Transverse colon (tissue), 4 donors: ENCODE data around the gene MAU2. TPM values are rescaled to one million over a fixed set of nuclear protein-coding genes. Genes with fewer than 3 reads are reported as not detected.

Experiments
- DNase-seq: peaks from one replicate; pipeline ENCODE4 v3.0.0-alpha.2; 2019
- H3K27ac ChIP-seq, 4 donors: fragments of 200-600 bp; sonication (generic); 2 replicates each; pipeline ENCODE4 v1.5.1; 2016 to 2018; ENCODE audit warnings: inconsistent platforms in 4 of 4
- H3K27me3 ChIP-seq: fragments of 200-600 bp; sonication (generic); 2 replicates; pipeline ENCODE4 v1.5.1; 2017; ENCODE audit warnings: inconsistent platforms
- H3K36me3 ChIP-seq, 4 donors: fragments of 200-600 bp; sonication (generic); 2 replicates each; pipeline ENCODE4 v1.5.1; 2017 to 2019; ENCODE audit warnings: inconsistent platforms in 4 of 4
- H3K4me1 ChIP-seq, 4 donors: fragments of 200-600 bp; sonication (generic); 2 replicates each; pipeline ENCODE4 v1.5.1; 2017 to 2020; ENCODE audit warnings: inconsistent platforms in 4 of 4
- H3K4me3 ChIP-seq, 4 donors: fragments of 200-600 bp; sonication (generic); 1 replicate in 1 of 4; 2 replicates in 3 of 4; pipeline versions ENCODE4 v1.5.1 to v1.6.1; 2017 to 2019; ENCODE audit warnings: inconsistent platforms in 4 of 4
- H3K9me3 ChIP-seq, 2 donors: fragments of 200-600 bp; sonication (generic); 2 replicates each; pipeline ENCODE4 v1.5.1; 2017 to 2019; ENCODE audit warnings: inconsistent platforms in 2 of 2
- CTCF ChIP-seq, 5 experiments: fragments of 200-600 bp in 3 of 5; fragments of 450-650 bp in 2 of 5; sonication (generic) in 3 of 5; IDR thresholded peaks; 1 replicate in 2 of 5; 2 replicates in 3 of 5; pipeline ENCODE4 v1.5.1; 2016 to 2017; ENCODE audit warnings: antibody characterized with exemption in 5 of 5, inconsistent platforms in 3 of 5, mild to moderate bottlenecking in 2 of 5, moderate library complexity in 1 of 5
- EP300 ChIP-seq: sonication (generic); formaldehyde crosslinking; IDR thresholded peaks from one replicate; pipeline ENCODE4 v1.6.1; 2017; ENCODE audit warnings: antibody characterized with exemption, low read depth
- POLR2A ChIP-seq: fragments of 450-650 bp; IDR thresholded peaks from one replicate; pipeline ENCODE4 v1.6.1; 2016; ENCODE audit warnings: antibody characterized with exemption, mild to moderate bottlenecking, moderate library complexity
- POLR2AphosphoS5 ChIP-seq, 3 donors: sonication (generic); formaldehyde crosslinking; IDR thresholded peaks; one replicate each; pipeline ENCODE4 v1.6.1; 2016; ENCODE audit warnings: antibody characterized with exemption in 3 of 3
- WGBS, 2 donors: methylation state at CpG; one replicate each; pipeline ENCODE4 v1.1.5; 2018; ENCODE audit warnings: low coverage in 1 of 2; 5-methylcytosine and 5-hydroxymethylcytosine counted together
- in situ Hi-C, 4 donors: fragments of 200-750 bp; cut with MboI; loops; one replicate each; pipeline versions ENCODE4 v1.15.0 to v1.15.1; 2017; ENCODE audit warnings: low sequenced_read_pairs in 3 of 4, low pct_ligation_motif_present in 1 of 4, low pct_unique_long_range_greater_than_20kb in 1 of 4
- intact Hi-C: fragments of 100-400 bp; cut with DNase I; formaldehyde crosslinking; loops from one replicate; pipeline ENCODE4 v1.15.1; 2023; ENCODE audit warnings: low total_unique reads
- total RNA-seq, 4 donors: library from RNA; depleted of rRNA; stranded (reverse); fragments of >200 nt; gene quantifications; one replicate each; pipeline ENCODE4 v1.1.0, GENCODE V29; 2016

MAU2 gene
- total RNA-seq, 4 donors from 2014 or later: 59.1 to 214 (median 79.2) TPM

GRCh38 chr19:19279853-19280252 lies 40.8 kb upstream of the MAU2 start:
- intact Hi-C loops (no loop called here), in situ Hi-C loops (no loop called here)
- Histone ChIP-seq H3K4me1 (no peaks in the 10 kb centered on the region), H3K4me3 (no peak overlapping the region), H3K36me3 (peaks cover 0 to 37% (median 9%) of the 10 kb centered on the region in 4 donors), H3K27ac (no peak overlapping the region), H3K9me3 (no peaks in the 10 kb centered on the region), H3K27me3 (no peaks in the 10 kb centered on the region)
- TF ChIP-seq POLR2AphosphoS5 (IDR thresholded peaks at IDR 0.05) (no peak), EP300 (no peak), POLR2A (no peak), CTCF (IDR thresholded peaks at IDR 0.05) (no peak)
- no peak for DNase-seq
- 88% methylated on average over 16 of the region's 16 CpGs; no CpG with 5 or more reads in 1 of the 2 donors for WGBS, 2 donors

GRCh38 chr19:19280561-19280960 lies 40.1 kb upstream of the MAU2 start:
- WGBS, 2 donors: 80 to 100% methylated on average over 3 to 16 of the region's 16 CpGs
- Histone ChIP-seq H3K4me1 (no peaks in the 10 kb centered on the region), H3K27ac (no peak overlapping the region), H3K4me3 (no peak overlapping the region), H3K27me3 (no peaks in the 10 kb centered on the region), H3K9me3 (no peaks in the 10 kb centered on the region), H3K36me3 (peaks cover 0 to 37% (median 9%) of the 10 kb centered on the region in 4 donors)
- TF ChIP-seq EP300: no peak
- no peak for TF ChIP-seq CTCF (IDR thresholded peaks at IDR 0.05)
- TF ChIP-seq POLR2A: no peak
- TF ChIP-seq POLR2AphosphoS5 (IDR thresholded peaks at IDR 0.05): no peak
- no peak for DNase-seq
- in situ Hi-C loops (no loop called here), intact Hi-C loops (no loop called here)

- H3K9me3 ChIP-seq: no peaks in the 10 kb centered on the region
- TF ChIP-seq CTCF (IDR thresholded peaks at IDR 0.05) (no peak), POLR2AphosphoS5 (IDR thresholded peaks at IDR 0.05) (no peak), POLR2A (no peak), EP300 (no peak)
- intact Hi-C loops: no loop called here
- H3K27ac ChIP-seq: no peak overlapping the region
- no peaks in the 10 kb centered on the region for H3K4me1 ChIP-seq
- 97 to 100% methylated on average over 1 to 10 of the region's 10 CpGs for WGBS, 2 donors
- no peaks in the 10 kb centered on the region for H3K27me3 ChIP-seq
- peaks cover 0 to 34% (median 7%) of the 10 kb centered on the region in 4 donors for H3K36me3 ChIP-seq
- in situ Hi-C loops: no loop called here
- H3K4me3 ChIP-seq: no peak overlapping the region
- no peak for DNase-seq
Observed at GRCh38 chr19:19285686-19286085, 34.9 kb upstream of the MAU2 start.

- no peaks in the 10 kb centered on the region for H3K27me3 ChIP-seq
- no peak overlapping the region for H3K27ac ChIP-seq
- intact Hi-C loops: no loop called here
- DNase-seq: no peak
- TF ChIP-seq POLR2A (no peak), EP300 (no peak), POLR2AphosphoS5 (IDR thresholded peaks at IDR 0.05) (no peak), CTCF (IDR thresholded peaks at IDR 0.05) (no peak)
- H3K36me3 ChIP-seq: peaks cover 0 to 42% (median 12%) of the 10 kb centered on the region in 4 donors
- 97% methylated on average over 4 to 5 of the region's 5 CpGs for WGBS, 2 donors
- H3K4me3 ChIP-seq: no peak overlapping the region
- no peaks in the 10 kb centered on the region for H3K4me1 ChIP-seq
- in situ Hi-C loops: no loop called here
- no peaks in the 10 kb centered on the region for H3K9me3 ChIP-seq
Observed at GRCh38 chr19:19292607-19293006, 28.0 kb upstream of the MAU2 start.
